GM12878 (cell line): ENCODE measurements around the gene WNK1. TPM values are rescaled to one million over a fixed set of nuclear protein-coding genes. Genes with fewer than 3 reads are reported as not detected.

ENCODE experiments used
- ATAC-seq: fragments of 200-7000 bp; cut with Tn5 transposase; 3 replicates; pipeline ENCODE4 v1.9.1; 2020; ENCODE audit warnings: mild to moderate bottlenecking, moderate library complexity
- BruUV-seq: library from RNA; stranded (reverse); fragments of 400-500 nt; replicated peaks from 2 replicates; lab custom pipeline; 2021; lab: Mats Ljungman, UMichigan
- CTCF ChIA-PET: fragments of 300-600 bp; sonication (Branson Sonifier 250); formaldehyde crosslinking; extraction: SDS; loops from one replicate; lab custom pipeline; 2021; ENCODE audit warnings: inconsistent platforms; lab: Yijun Ruan, JAX
- POLR2A ChIA-PET: fragments of 350-600 bp; formaldehyde crosslinking; extraction: SDS; loops from one replicate; lab custom pipeline; 2021; ENCODE audit warnings: inconsistent platforms; lab: Charles Lee
- RAD21 ChIA-PET: fragments of 300-600 bp; sonication (Branson Sonifier 250); formaldehyde crosslinking; loops from one replicate; lab custom pipeline; 2023; ENCODE audit warnings: antibody characterized with exemption; ENCODE audit not compliant: unreplicated experiment; lab: Charles Lee
- SMC1A ChIA-PET: fragments of 300-600 bp; sonication (Branson Sonifier 250); formaldehyde crosslinking; loops from one replicate; lab custom pipeline; 2023; ENCODE audit not compliant: unreplicated experiment, uncharacterized antibody; lab: Charles Lee
- DNase-seq: peaks from one replicate; pipeline ENCODE4 v3.0.0-alpha.2; 2011; ENCODE audit warnings: low read depth, low spot score
- FAIRE-seq: peaks from 3 replicates; lab custom pipeline; 2011; peaks lifted over from hg19 to GRCh38; lab: Jason Lieb, UNC
- H2AFZ ChIP-seq: 2 replicates; pipeline ENCODE4 v1.6.0; 2011; ENCODE audit warnings: low read depth, low read length, control low read depth; ENCODE audit not compliant: control insufficient read depth
- H3K27ac ChIP-seq: 2 replicates; pipeline ENCODE4 v1.5.1; 2011; ENCODE audit warnings: control low read depth; ENCODE audit not compliant: control insufficient read depth, insufficient read depth
- H3K27me3 ChIP-seq, 2 experiments: replicated peaks in 1 of 2; 2 replicates each; pipeline versions ENCODE4 v1.6.0 to v1.6.1; 2011; ENCODE audit warnings: low read length in 1 of 2; ENCODE audit not compliant: control insufficient read depth in 2 of 2, insufficient read depth in 2 of 2
- H3K36me3 ChIP-seq, 2 experiments: 2 replicates each; pipeline ENCODE4 v1.5.1; 2011; ENCODE audit warnings: low read length in 1 of 2; ENCODE audit not compliant: control insufficient read depth in 2 of 2, insufficient read depth in 2 of 2
- H3K4me1 ChIP-seq: 2 replicates; pipeline ENCODE4 v1.6.1; 2011; ENCODE audit warnings: mild to moderate bottlenecking, low read length, moderate library complexity, mixed read lengths; ENCODE audit not compliant: control insufficient read depth, insufficient read depth
- H3K4me2 ChIP-seq: 2 replicates; pipeline ENCODE4 v1.6.0; 2011; ENCODE audit warnings: control low read depth; ENCODE audit not compliant: control insufficient read depth, insufficient read depth
- H3K4me3 ChIP-seq: fragments of 200-600 bp; sonication (generic); 2 replicates; pipeline ENCODE4 v1.5.1; 2016
- H3K79me2 ChIP-seq: 2 replicates; pipeline ENCODE4 v1.6.0; 2011; ENCODE audit warnings: low read length; ENCODE audit not compliant: control insufficient read depth, insufficient read depth
- H3K9ac ChIP-seq: 2 replicates; pipeline ENCODE4 v1.8.0; 2011; ENCODE audit warnings: low read length, control low read depth, mixed read lengths; ENCODE audit not compliant: control insufficient read depth, insufficient read depth
- H3K9me3 ChIP-seq: replicated peaks from 3 replicates; pipeline ENCODE4 v1.5.1; 2011; ENCODE audit warnings: mild to moderate bottlenecking, low read length; ENCODE audit not compliant: control insufficient read depth, insufficient read depth
- H4K20me1 ChIP-seq: 2 replicates; pipeline ENCODE4 v1.6.0; 2011; ENCODE audit not compliant: control insufficient read depth, insufficient read depth
- MYB ChIP-seq: fragments of 150-350 bp; IDR thresholded peaks from 2 replicates; pipeline ENCODE4 v1.6.1; 2014; ENCODE audit warnings: mild to moderate bottlenecking, low read depth, low read length, borderline replicate concordance
- NR2C2 ChIP-seq: IDR thresholded peaks from 2 replicates; pipeline ENCODE4 v1.6.1; 2011; ENCODE audit warnings: borderline replicate concordance, low read depth; ENCODE audit not compliant: control insufficient read depth, insufficient read length
- PAX5 ChIP-seq: IDR thresholded peaks from 2 replicates; pipeline ENCODE4 v1.6.1; 2011; ENCODE audit warnings: low read depth, low read length, borderline replicate concordance
- RBBP5 ChIP-seq: fragments of 200-600 bp; sonication (generic); conservative IDR thresholded peaks from 2 replicates; pipeline ENCODE4 v1.6.1; 2016
- RCOR1 ChIP-seq: conservative IDR thresholded peaks from 2 replicates; pipeline ENCODE4 v1.6.1; 2012; ENCODE audit warnings: low read depth, low read length, improper control_type of control experiment
- RUNX3 ChIP-seq: IDR thresholded peaks from 2 replicates; pipeline ENCODE4 v1.6.1; 2012; ENCODE audit warnings: low read length, inconsistent platforms
- SIN3A ChIP-seq: IDR thresholded peaks from 2 replicates; pipeline ENCODE4 v1.6.1; 2012; ENCODE audit warnings: low read depth, low read length, improper control_type of control experiment
- ZNF274 ChIP-seq: IDR thresholded peaks from one replicate; pipeline ENCODE4 v1.8.0; 2011; ENCODE audit not compliant: insufficient read length, insufficient read depth
- WGBS: methylation state at CpG from one replicate; pipeline ENCODE4 v1.1.6; 2016; ENCODE audit warnings: low lambda C conversion rate; ENCODE audit not compliant: insufficient replicate concordance, insufficient coverage; ENCODE audit errors: missing lambda C conversion rate; 5-methylcytosine and 5-hydroxymethylcytosine counted together
- in situ Hi-C: fragments of 300-500 bp; cut with MboI; formaldehyde crosslinking; loops from 9 replicates; pipeline ENCODE4 v1.14.3; 2018; ENCODE audit warnings: mixed read lengths
- intact Hi-C: fragments of 100-400 bp; cut with micrococcal nuclease; formaldehyde crosslinking; loops from one replicate; pipeline ENCODE4 v1.14.2; 2022; ENCODE audit not compliant: unreplicated experiment
- polyA plus RNA-seq, 11 experiments: library from polyadenylated mRNA; depleted of rRNA in 4 of 11; unstranded in 6 of 11; stranded (reverse) in 5 of 11; fragments of >200 nt; fragmentation: Nextera tagmentation in 4 of 11; fragmentation: Illumina TruSeq in 1 of 11; extraction: Ambion mirVana in 4 of 11; extraction: Trizol in 1 of 11; gene quantifications; 1 replicate in 1 of 11; 2 replicates in 10 of 11; pipeline versions ENCODE4 v1.2.1 to v1.2.3, GENCODE V29; 2011 to 2016; ENCODE audit warnings: inconsistent platforms in 2 of 11, missing spikeins in 2 of 11, low read depth in 1 of 11
- total RNA-seq, 4 experiments: library from RNA; depleted of rRNA in 3 of 4; stranded (reverse); fragments of >200 nt in 3 of 4; fragmentation: Illumina TruSeq in 1 of 4; extraction: Trizol in 1 of 4; gene quantifications; 2 replicates each; pipeline versions ENCODE4 v1.2.1 to v1.2.3, GENCODE V29; 2013 to 2021
- TF ChIP-seq, protein P1 (sequence below): fragments of 450-650 bp; IDR thresholded peaks from 2 replicates; pipeline ENCODE4 v1.6.1; 2016; ENCODE audit warnings: mild to moderate bottlenecking
- TF ChIP-seq, protein P2 (sequence below): fragments of 450-650 bp; IDR thresholded peaks from 2 replicates; pipeline ENCODE4 v1.6.1; 2017; ENCODE audit warnings: borderline replicate concordance

The WNK1 gene
- total and polyA plus RNA-seq, 10 of the 15 experiments (the other 5 are each of a cell fraction or from before 2014, with no cell fraction given): 9.6 to 151 (median 86.6) TPM

DNA sequence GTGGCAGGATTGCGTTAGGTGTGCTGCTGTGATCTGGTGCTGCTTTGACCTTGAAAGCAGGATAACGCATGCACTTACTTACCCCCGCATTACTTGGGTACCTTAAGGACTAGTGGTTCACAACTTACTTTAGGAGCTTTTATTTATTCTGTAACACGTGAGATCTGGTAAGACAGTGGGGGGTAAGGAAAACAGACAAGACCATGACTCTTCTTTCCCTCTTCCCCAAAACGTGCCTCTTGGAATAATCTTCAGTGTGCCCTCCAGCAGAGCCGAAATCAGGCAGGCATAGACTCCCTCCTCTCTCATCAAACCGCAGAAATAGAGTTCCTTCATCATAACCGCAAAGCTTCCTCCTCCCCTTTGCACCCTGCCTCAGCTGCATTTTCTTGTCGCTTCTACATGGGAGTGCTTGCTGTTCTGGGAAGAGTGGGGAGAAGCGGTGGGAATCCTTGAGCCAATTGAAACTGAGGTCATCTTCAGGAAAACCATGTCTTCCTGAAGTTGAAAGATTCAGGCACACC lies 153.7 kb downstream of the WNK1 start:
- WGBS: 93% methylated on average over 10 of the region's 10 CpGs
- Histone ChIP-seq H4K20me1 (no peaks in the 10 kb centered on the region), H3K36me3 (peaks cover 28 to 77% of the 10 kb centered on the region in 2 experiments), H3K4me3 (no peak overlapping the region), H3K4me2 (no peak overlapping the region), H3K9ac (no peak overlapping the region), H3K27me3 (no peaks in the 10 kb centered on the region), H3K4me1 (no peaks in the 10 kb centered on the region), H3K9me3 (no peaks in the 10 kb centered on the region), H3K27ac (no peak overlapping the region), H3K79me2 (no peaks in the 10 kb centered on the region; the same call in 1 of the 2 replicates), H2AFZ (no peak overlapping the region)
- SMC1A ChIA-PET: interaction anchor here (0.5 to 1.5 kb wide), 6 partner anchors 19 to 338 kb away, joined by 3 to 4 read pairs (median 4); partner anchors contain the start of gene RAD52
- CTCF ChIA-PET: interaction anchor here (0.8 to 1.4 kb wide), 4 partner anchors 19 to 335 kb away, joined by 3 to 5 read pairs (median 4); no protein-coding TSS in a partner anchor
- no peak for ATAC-seq
- intact Hi-C loops: no loop called here
- no peak for DNase-seq
- in situ Hi-C loops: no loop called here
- POLR2A ChIA-PET: interaction anchor here (0.7 kb wide), 1 partner anchor 35 kb away, joined by 3 read pairs; no protein-coding TSS in a partner anchor
- 0 out of 2 replicates have a peak, but pooled peaks have one; percentile 17 for TF ChIP-seq RUNX3
- TF ChIP-seq, protein P1, sequence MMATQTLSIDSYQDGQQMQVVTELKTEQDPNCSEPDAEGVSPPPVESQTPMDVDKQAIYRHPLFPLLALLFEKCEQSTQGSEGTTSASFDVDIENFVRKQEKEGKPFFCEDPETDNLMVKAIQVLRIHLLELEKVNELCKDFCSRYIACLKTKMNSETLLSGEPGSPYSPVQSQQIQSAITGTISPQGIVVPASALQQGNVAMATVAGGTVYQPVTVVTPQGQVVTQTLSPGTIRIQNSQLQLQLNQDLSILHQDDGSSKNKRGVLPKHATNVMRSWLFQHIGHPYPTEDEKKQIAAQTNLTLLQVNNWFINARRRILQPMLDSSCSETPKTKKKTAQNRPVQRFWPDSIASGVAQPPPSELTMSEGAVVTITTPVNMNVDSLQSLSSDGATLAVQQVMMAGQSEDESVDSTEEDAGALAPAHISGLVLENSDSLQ: no peak
- no peak for FAIRE-seq
- RAD21 ChIA-PET: interaction anchor here (0.6 to 1.1 kb wide), 2 partner anchors 42 to 336 kb away, joined by 3 read pairs; no protein-coding TSS in a partner anchor
- no TSS peak for BruUV-seq

DNA sequence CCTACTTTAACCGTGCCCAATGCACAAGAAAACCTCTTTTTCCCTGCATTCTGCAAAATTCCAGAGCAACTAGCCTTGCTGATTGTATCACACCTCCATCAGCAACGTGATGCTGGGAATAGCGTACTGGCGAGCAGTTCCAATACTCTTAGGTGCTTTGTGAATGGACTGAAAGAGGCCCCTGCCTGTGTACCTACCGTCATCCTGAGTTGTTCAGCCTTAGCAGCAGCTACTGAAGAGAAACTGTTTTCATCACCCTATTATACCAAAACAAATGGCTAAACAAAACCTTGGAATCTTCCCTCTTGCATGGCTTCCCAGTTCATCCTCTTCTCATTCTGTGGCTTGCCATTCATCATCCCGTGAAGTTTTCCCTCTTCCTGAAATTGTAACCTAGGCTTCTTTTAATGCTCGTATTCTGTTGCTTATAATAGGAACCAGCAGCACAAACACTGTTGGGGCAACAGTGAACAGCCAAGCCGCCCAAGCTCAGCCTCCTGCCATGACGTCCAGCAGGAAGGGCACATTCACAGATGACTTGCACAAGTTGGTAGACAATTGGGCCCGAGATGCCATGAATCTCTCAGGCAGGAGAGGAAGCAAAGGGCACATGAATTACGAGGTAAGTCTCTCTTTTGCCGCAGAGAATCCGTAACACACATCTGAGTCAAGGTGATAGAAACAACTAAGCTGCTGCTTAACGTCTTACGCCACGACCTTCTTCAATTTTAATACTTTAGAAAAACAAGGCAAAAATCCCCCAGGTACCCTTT lies 155.2 kb downstream of the WNK1 start:
- Histone ChIP-seq H3K4me1 (no peaks in the 10 kb centered on the region), H3K9ac (no peak overlapping the region), H3K9me3 (no peaks in the 10 kb centered on the region), H2AFZ (no peak overlapping the region), H4K20me1 (no peaks in the 10 kb centered on the region), H3K27me3 (no peaks in the 10 kb centered on the region), H3K27ac (no peak overlapping the region), H3K79me2 (no peaks in the 10 kb centered on the region; the same call in 1 of the 2 replicates), H3K36me3 (peaks cover 22 to 70% of the 10 kb centered on the region in 2 experiments), H3K4me3 (no peak overlapping the region), H3K4me2 (no peak overlapping the region)
- in situ Hi-C loops (no loop called here), intact Hi-C loops (no loop called here)
- no TSS peak for BruUV-seq
- SMC1A ChIA-PET: interaction anchor here (1.9 kb wide), 1 partner anchor 10 kb away, joined by 4 read pairs; no protein-coding TSS in a partner anchor
- DNase-seq: no peak
- CTCF ChIA-PET: no interaction called here
- 83% methylated on average over 16 of the region's 16 CpGs for WGBS
- FAIRE-seq: no peak
- RAD21 ChIA-PET: no interaction called here
- no peak for ATAC-seq
- POLR2A ChIA-PET: interaction anchor here (0.6 kb wide), 1 partner anchor 83 kb away, joined by 4 read pairs; no protein-coding TSS in a partner anchor
- no peak for TF ChIP-seq RBBP5
- TF ChIP-seq, protein P2, sequence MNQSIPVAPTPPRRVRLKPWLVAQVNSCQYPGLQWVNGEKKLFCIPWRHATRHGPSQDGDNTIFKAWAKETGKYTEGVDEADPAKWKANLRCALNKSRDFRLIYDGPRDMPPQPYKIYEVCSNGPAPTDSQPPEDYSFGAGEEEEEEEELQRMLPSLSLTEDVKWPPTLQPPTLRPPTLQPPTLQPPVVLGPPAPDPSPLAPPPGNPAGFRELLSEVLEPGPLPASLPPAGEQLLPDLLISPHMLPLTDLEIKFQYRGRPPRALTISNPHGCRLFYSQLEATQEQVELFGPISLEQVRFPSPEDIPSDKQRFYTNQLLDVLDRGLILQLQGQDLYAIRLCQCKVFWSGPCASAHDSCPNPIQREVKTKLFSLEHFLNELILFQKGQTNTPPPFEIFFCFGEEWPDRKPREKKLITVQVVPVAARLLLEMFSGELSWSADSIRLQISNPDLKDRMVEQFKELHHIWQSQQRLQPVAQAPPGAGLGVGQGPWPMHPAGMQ: no peak
- TF ChIP-seq, protein P1: no peak
- no peak for TF ChIP-seq SIN3A
- no peak for TF ChIP-seq PAX5
- no peak for TF ChIP-seq ZNF274
- no peak for TF ChIP-seq MYB
- no peak for TF ChIP-seq NR2C2
- no peak for TF ChIP-seq RCOR1
